Measurements from ENCODE around the gene FGD5. TPM values are rescaled to one million over a fixed set of nuclear protein-coding genes. Genes with fewer than 3 reads are reported as not detected.

The FGD5 gene
- polyA plus RNA-seq, 1 donor, result 18.2 TPM

GRCh38 chr3:14929310-14930074, 110.7 kb downstream of the FGD5 start:
- DNase-seq (ENCODE audit: low read depth), result no peak

- no peak for DNase-seq (ENCODE audit: low read depth)
Observed at GRCh38 chr3:14933820-14934425, 115.2 kb downstream of the FGD5 start.

- DNase-seq (ENCODE audit: low read depth), result no peak
Observed at GRCh38 chr3:14935592-14936345, 117.0 kb downstream of the FGD5 start.

- DNase-seq (ENCODE audit: low read depth), result no peak
Observed at GRCh38 chr3:14938954-14939353, 120.2 kb downstream of the FGD5 start.

- DNase-seq (ENCODE audit: low read depth), result no peak
Observed at GRCh38 chr3:14941871-14942270, 123.1 kb downstream of the FGD5 start.

- DNase-seq (ENCODE audit: low read depth), result no peak
Observed at GRCh38 chr3:14943042-14943441, 124.3 kb downstream of the FGD5 start.

GRCh38 chr3:14946236-14946635, 127.5 kb downstream of the FGD5 start:
- DNase-seq (ENCODE audit: low read depth), result no peak

- DNase-seq (ENCODE audit: low read depth), result no peak
Observed at GRCh38 chr3:14946739-14947099, 128.0 kb downstream of the FGD5 start.

GRCh38 chr3:14947100-14947885, 128.5 kb downstream of the FGD5 start, which contains the start of gene NR2C2:
Gene NR2C2, plus strand, starts transcription at chr3:14947583. Its CDS starts 56,332 bp downstream, at chr3:15003915.
- no peak for DNase-seq (ENCODE audit: low read depth)

GRCh38 chr3:14947886-14948608, 129.3 kb downstream of the FGD5 start:
- DNase-seq (ENCODE audit: low read depth), result peak; percentile 86

- no peak for DNase-seq (ENCODE audit: low read depth)
Observed at GRCh38 chr3:14948609-14949038, 129.9 kb downstream of the FGD5 start.

GRCh38 chr3:14949126-14949525, 130.4 kb downstream of the FGD5 start:
- no peak for DNase-seq (ENCODE audit: low read depth)

GRCh38 chr3:14950274-14950673, 131.5 kb downstream of the FGD5 start:
- no peak for DNase-seq (ENCODE audit: low read depth)

GRCh38 chr3:14957153-14957552, 138.4 kb downstream of the FGD5 start:
- DNase-seq (ENCODE audit: low read depth), result no peak

- no peak for DNase-seq (ENCODE audit: low read depth)
Observed at GRCh38 chr3:14957925-14958324, 139.2 kb downstream of the FGD5 start.

GRCh38 chr3:14959359-14959943, 140.7 kb downstream of the FGD5 start:
- DNase-seq (ENCODE audit: low read depth), result no peak

GRCh38 chr3:14962762-14963161, 144.0 kb downstream of the FGD5 start:
- DNase-seq (ENCODE audit: low read depth), result no peak

GRCh38 chr3:14967285-14967684, 148.5 kb downstream of the FGD5 start:
- DNase-seq (ENCODE audit: low read depth), result no peak

- no peak for DNase-seq (ENCODE audit: low read depth)
Observed at GRCh38 chr3:14969671-14970070, 150.9 kb downstream of the FGD5 start.

- no peak for DNase-seq (ENCODE audit: low read depth)
Observed at GRCh38 chr3:14976317-14976716, 157.6 kb downstream of the FGD5 start.

- no peak for DNase-seq (ENCODE audit: low read depth)
Observed at GRCh38 chr3:14980689-14981088, 161.9 kb downstream of the FGD5 start.

All from forelimb muscle (tissue), 1 donor.